K562 (cell line): ENCODE measurements around the gene HIVEP3. TPM values are rescaled to one million over a fixed set of nuclear protein-coding genes. Genes with fewer than 3 reads are reported as not detected.

Experiments
- CEBPB ChIP-seq: fragments of 450-650 bp; IDR thresholded peaks from 2 replicates; pipeline ENCODE4 v1.6.1; 2016; ENCODE audit warnings: missing genetic modification characterization, missing compliant biosample characterization
- ETV6 ChIP-seq, 3 experiments: fragments of 150-350 bp in 1 of 3; sonication (generic) in 1 of 3; formaldehyde crosslinking in 1 of 3; IDR thresholded peaks; 2 replicates each; pipeline versions ENCODE4 v1.6.1 to v1.8.0; 2014 to 2022; ENCODE audit warnings: borderline replicate concordance in 2 of 3, low read depth in 2 of 3, antibody characterized with exemption in 1 of 3, low read length in 1 of 3, mild to moderate bottlenecking in 1 of 3, missing genetic modification reagents in 1 of 3
- KDM2B ChIP-seq: fragments of 250-450 bp; sonication (Bioruptor Pico); IDR thresholded peaks from 2 replicates; pipeline ENCODE4 v1.8.0; 2021; ENCODE audit warnings: mild to moderate bottlenecking, moderate library complexity
- SAFB2 ChIP-seq: fragments of 200-400 bp; formaldehyde crosslinking; IDR thresholded peaks from 2 replicates; pipeline ENCODE4 v1.6.1; 2018; ENCODE audit warnings: borderline replicate concordance, low read length, low read depth, moderate library complexity; ENCODE audit not compliant: severe bottlenecking
- SMC3 ChIP-seq: conservative IDR thresholded peaks from 2 replicates; pipeline ENCODE4 v1.6.1; 2011; ENCODE audit warnings: low read depth, low read length, improper control_type of control experiment; ENCODE audit not compliant: insufficient read depth
- ZFP91 ChIP-seq: sonication (generic); formaldehyde crosslinking; IDR thresholded peaks from 2 replicates; pipeline ENCODE4 v1.8.0; 2022; ENCODE audit warnings: mild to moderate bottlenecking, missing genetic modification reagents
- ZNF174 ChIP-seq: fragments of 250-450 bp; sonication (Bioruptor Pico); IDR thresholded peaks from 2 replicates; pipeline ENCODE4 v1.4.0; 2020; ENCODE audit warnings: mild to moderate bottlenecking
- ZNF318 ChIP-seq, 2 experiments: fragments of 450-650 bp; IDR thresholded peaks; 2 replicates each; pipeline ENCODE4 v1.6.1; 2016; ENCODE audit warnings: mild to moderate bottlenecking in 2 of 2, borderline replicate concordance in 1 of 2, low read depth in 1 of 2, moderate library complexity in 1 of 2
- polyA plus RNA-seq, 8 experiments: library from polyadenylated mRNA; depleted of rRNA in 4 of 8; stranded (reverse) in 5 of 8; unstranded in 3 of 8; fragments of >200 nt; fragmentation: Nextera tagmentation in 2 of 8; fragmentation: Illumina TruSeq in 1 of 8; extraction: Ambion mirVana in 2 of 8; extraction: Trizol in 1 of 8; gene quantifications; 2 replicates each; pipeline versions ENCODE4 v1.2.1 to v1.2.3, GENCODE V29; 2011 to 2014; ENCODE audit warnings: inconsistent platforms in 1 of 8, missing spikeins in 1 of 8
- total RNA-seq, 7 experiments: library from RNA; depleted of rRNA in 6 of 7; stranded (reverse); fragments of >200 nt in 6 of 7; fragmentation: Illumina TruSeq in 2 of 7; extraction: Trizol in 2 of 7; gene quantifications; 2 replicates each; pipeline versions ENCODE4 v1.2.1 to v1.2.3, GENCODE V29; 2011 to 2021; ENCODE audit warnings: low replicate concordance in 1 of 7
- TF ChIP-seq, protein P1 (sequence below): fragments of 250-450 bp; sonication (Bioruptor Pico); IDR thresholded peaks from 2 replicates; pipeline ENCODE4 v1.5.0; 2021

HIVEP3 gene
- total and polyA plus RNA-seq, 9 of the 15 experiments (the other 6 are each of a cell fraction or from before 2014, with no cell fraction given): 0.09 to 0.58 (median 0.34) TPM; not detected in 1

GRCh38 chr1:41860771-41861170 is 58.0 kb downstream of the HIVEP3 start (continued):
- TF ChIP-seq ZNF318 (IDR thresholded peaks at IDR 0.05; ENCODE audit: borderline replicate concordance in 1 of 2, low read depth in 1 of 2): no peak
- no peak for TF ChIP-seq SMC3
- no peak for TF ChIP-seq KDM2B
- TF ChIP-seq CEBPB (tag): no peak
- TF ChIP-seq, protein P1, sequence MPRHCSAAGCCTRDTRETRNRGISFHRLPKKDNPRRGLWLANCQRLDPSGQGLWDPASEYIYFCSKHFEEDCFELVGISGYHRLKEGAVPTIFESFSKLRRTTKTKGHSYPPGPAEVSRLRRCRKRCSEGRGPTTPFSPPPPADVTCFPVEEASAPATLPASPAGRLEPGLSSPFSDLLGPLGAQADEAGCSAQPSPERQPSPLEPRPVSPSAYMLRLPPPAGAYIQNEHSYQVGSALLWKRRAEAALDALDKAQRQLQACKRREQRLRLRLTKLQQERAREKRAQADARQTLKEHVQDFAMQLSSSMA (CRISPR knock-in tag): no peak
- TF ChIP-seq ZNF174 (CRISPR knock-in tag): no peak
- no peak for TF ChIP-seq ETV6 (IDR thresholded peaks at IDR 0.05; ENCODE audit: borderline replicate concordance in 1 of 2, low read depth in 2 of 2, low read length in 1 of 2)
- no peak for TF ChIP-seq ETV6 (CRISPR knock-in tag; IDR thresholded peaks at IDR 0.05; ENCODE audit: borderline replicate concordance)
- no peak for TF ChIP-seq SAFB2
- no peak for TF ChIP-seq ZFP91 (CRISPR knock-in tag)
- TF ChIP-seq, all 486 proteins: peak for 0
